HG03066 (cell line): ENCODE results near the gene ABCD2.
"Not testable (repeated sequence)": the region's sequence is repeated elsewhere in the genome, so short reads cannot be mapped to it uniquely, and the experiment has no call there.

ENCODE experiments used
- ATAC-seq: cut with Tn5 transposase; IDR thresholded peaks from one replicate; pipeline ENCODE4 v1.9.1; 2021; ENCODE audit warnings: low read depth; ENCODE audit not compliant: unreplicated experiment

ABCD2 gene

GRCh38 chr12:39544211-39544610 is 75.4 kb downstream of the ABCD2 start:
- ATAC-seq: not testable (repeated sequence)

- no peak for ATAC-seq
Measured at GRCh38 chr12:39541471-39541870, 78.1 kb downstream of the ABCD2 start.

- ATAC-seq: no peak
Measured at GRCh38 chr12:39538679-39539104, 80.9 kb downstream of the ABCD2 start.

GRCh38 chr12:39533951-39534350 is 85.7 kb downstream of the ABCD2 start:
- ATAC-seq: no peak

- no peak for ATAC-seq
Measured at GRCh38 chr12:39532448-39532847, 87.2 kb downstream of the ABCD2 start.

- no peak for ATAC-seq
Measured at GRCh38 chr12:39526974-39527373, 92.6 kb downstream of the ABCD2 start.

GRCh38 chr12:39522167-39522566 is 97.4 kb downstream of the ABCD2 start:
- ATAC-seq: not testable (repeated sequence)

GRCh38 chr12:39510001-39510400 is 109.6 kb downstream of the ABCD2 start:
- no peak for ATAC-seq

GRCh38 chr12:39505554-39505953 is 114.0 kb downstream of the ABCD2 start:
- ATAC-seq: no peak

GRCh38 chr12:39505023-39505422 is 114.6 kb downstream of the ABCD2 start:
- no peak for ATAC-seq

- no peak for ATAC-seq
Measured at GRCh38 chr12:39503439-39503838, 116.2 kb downstream of the ABCD2 start.

- ATAC-seq: no peak
Measured at GRCh38 chr12:39502726-39503125, 116.9 kb downstream of the ABCD2 start.
